Right lobe of liver (tissue), 4 donors: ENCODE data around the gene ASTN1.

Source experiments
- CTCF ChIP-seq, 4 donors: fragments of 200-600 bp in 3 of 4; fragments of 450-650 bp in 1 of 4; IDR thresholded peaks; one replicate each; pipeline versions ENCODE4 v1.5.1 to v1.8.0; 2016 to 2022; ENCODE audit warnings: antibody characterized with exemption in 4 of 4, mild to moderate bottlenecking in 2 of 4
- POLR2A ChIP-seq: fragments of 450-650 bp; IDR thresholded peaks from one replicate; pipeline ENCODE4 v1.6.1; 2017; ENCODE audit warnings: antibody characterized with exemption, mild to moderate bottlenecking
- donor health status: DM: no; HTN: no; CAD: no.
- donor health status: DM: no; HTN: no; CAD: no.
- donor health status: DM: no; HTN: yes; CAD: no.

- TF ChIP-seq CTCF (IDR thresholded peaks at IDR 0.05) (no peak), POLR2A (no peak)
Observed at GRCh38 chr1:177082855-177083693, 81.4 kb downstream of the ASTN1 start.
